Tibial nerve (tissue), 4 donors: ENCODE measurements around the gene MAPK8IP1. TPM values are rescaled to one million over a fixed set of nuclear protein-coding genes. Genes with fewer than 3 reads are reported as not detected.
A peak's percentile ranks its signal among the peaks of the same experiment; 100 is the strongest.

Experiments used
- DNase-seq, 2 donors: peaks; one replicate each; pipeline ENCODE4 v3.0.0-alpha.2; 2019; ENCODE audit warnings: low spot score in 2 of 2
- H3K27ac ChIP-seq, 4 donors: fragments of 200-600 bp; sonication (generic) in 3 of 4; one replicate each; pipeline ENCODE4 v1.5.1; 2017 to 2019; ENCODE audit warnings: mild to moderate bottlenecking in 1 of 4
- H3K27me3 ChIP-seq, 2 donors: fragments of 200-600 bp; sonication (generic) in 1 of 2; one replicate each; pipeline versions ENCODE4 v1.5.1 to v1.6.0; 2017 to 2019
- H3K36me3 ChIP-seq, 3 donors: fragments of 200-600 bp; sonication (generic); one replicate each; pipeline ENCODE4 v1.5.1; 2018 to 2019
- H3K4me1 ChIP-seq, 4 donors: fragments of 200-600 bp; sonication (generic) in 3 of 4; one replicate each; pipeline ENCODE4 v1.5.1; 2017 to 2019
- H3K4me3 ChIP-seq, 4 donors: fragments of 200-600 bp; sonication (generic) in 3 of 4; one replicate each; pipeline ENCODE4 v1.5.1; 2017 to 2019; ENCODE audit warnings: mild to moderate bottlenecking in 1 of 4, moderate library complexity in 1 of 4
- H3K9me3 ChIP-seq, 4 donors: fragments of 200-600 bp; sonication (generic) in 3 of 4; one replicate each; pipeline ENCODE4 v1.5.1; 2017 to 2019
- EP300 ChIP-seq, 2 donors: sonication (generic); formaldehyde crosslinking; IDR thresholded peaks; one replicate each; pipeline ENCODE4 v1.6.1; 2017; ENCODE audit warnings: antibody characterized with exemption in 2 of 2, mild to moderate bottlenecking in 1 of 2
- POLR2A ChIP-seq, 2 donors: fragments of 450-650 bp; IDR thresholded peaks; one replicate each; pipeline ENCODE4 v1.6.1; 2017; ENCODE audit warnings: antibody characterized with exemption in 2 of 2, mild to moderate bottlenecking in 2 of 2, moderate library complexity in 2 of 2
- WGBS, 2 donors: methylation state at CpG; one replicate each; pipeline ENCODE4 v1.1.5; 2018; 5-methylcytosine and 5-hydroxymethylcytosine counted together
- total RNA-seq, 4 donors: library from RNA; depleted of rRNA; stranded (reverse); fragments of >200 nt; gene quantifications; one replicate each; pipeline ENCODE4 v1.1.0, GENCODE V29; 2016
- TF ChIP-seq, protein P1 (sequence below), 5 experiments: fragments of 200-600 bp in 3 of 5; fragments of 450-650 bp in 2 of 5; sonication (generic) in 3 of 5; IDR thresholded peaks; one replicate each; pipeline ENCODE4 v1.5.1; 2016 to 2019; ENCODE audit warnings: antibody characterized with exemption in 5 of 5, mild to moderate bottlenecking in 3 of 5, moderate library complexity in 2 of 5

The MAPK8IP1 gene
- total RNA-seq, 4 donors from 2014 or later = 165 to 298 (median 230) TPM

DNA sequence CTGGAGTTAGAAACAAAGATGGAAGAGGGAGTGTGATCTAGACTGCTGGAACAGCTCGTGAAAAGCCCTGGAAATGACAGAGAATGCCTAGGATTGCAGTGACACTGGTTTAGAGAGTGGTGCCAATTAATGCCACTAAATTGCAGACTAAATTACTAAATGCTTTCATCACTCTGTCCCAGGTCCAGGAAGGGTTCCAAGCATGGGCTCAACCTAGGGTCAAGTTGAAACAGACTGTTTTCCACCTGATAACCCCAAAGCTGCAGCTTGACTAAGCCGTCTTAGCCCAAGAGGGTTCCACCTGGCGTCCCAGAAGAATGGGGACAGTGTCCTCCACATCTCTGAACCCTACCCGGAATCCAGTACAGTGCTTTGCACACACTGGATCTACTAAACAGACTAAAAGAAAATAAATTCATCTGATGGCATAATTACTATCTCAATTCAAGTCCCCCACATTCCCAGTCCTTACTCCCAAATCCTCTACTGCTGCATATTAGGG lies 39.2 kb upstream of the MAPK8IP1 start:
- no peak for TF ChIP-seq EP300 (IDR thresholded peaks at IDR 0.05)
- TF ChIP-seq, protein P1, sequence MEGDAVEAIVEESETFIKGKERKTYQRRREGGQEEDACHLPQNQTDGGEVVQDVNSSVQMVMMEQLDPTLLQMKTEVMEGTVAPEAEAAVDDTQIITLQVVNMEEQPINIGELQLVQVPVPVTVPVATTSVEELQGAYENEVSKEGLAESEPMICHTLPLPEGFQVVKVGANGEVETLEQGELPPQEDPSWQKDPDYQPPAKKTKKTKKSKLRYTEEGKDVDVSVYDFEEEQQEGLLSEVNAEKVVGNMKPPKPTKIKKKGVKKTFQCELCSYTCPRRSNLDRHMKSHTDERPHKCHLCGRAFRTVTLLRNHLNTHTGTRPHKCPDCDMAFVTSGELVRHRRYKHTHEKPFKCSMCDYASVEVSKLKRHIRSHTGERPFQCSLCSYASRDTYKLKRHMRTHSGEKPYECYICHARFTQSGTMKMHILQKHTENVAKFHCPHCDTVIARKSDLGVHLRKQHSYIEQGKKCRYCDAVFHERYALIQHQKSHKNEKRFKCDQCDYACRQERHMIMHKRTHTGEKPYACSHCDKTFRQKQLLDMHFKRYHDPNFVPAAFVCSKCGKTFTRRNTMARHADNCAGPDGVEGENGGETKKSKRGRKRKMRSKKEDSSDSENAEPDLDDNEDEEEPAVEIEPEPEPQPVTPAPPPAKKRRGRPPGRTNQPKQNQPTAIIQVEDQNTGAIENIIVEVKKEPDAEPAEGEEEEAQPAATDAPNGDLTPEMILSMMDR (IDR thresholded peaks at IDR 0.05) = no peak
- 80 to 81% methylated on average over 4 of the region's 4 CpGs for WGBS, 2 donors
- Histone ChIP-seq H3K4me1 (peaks cover 0 to 52% (median 28%) of the 10 kb centered on the region in 4 donors), H3K4me3 (peak overlapping the region in 2 of 4 donors; percentile 68 to 97), H3K27me3 (no peaks in the 10 kb centered on the region), H3K27ac (peak overlapping the region; percentile 85 to 99 (median 90)), H3K9me3 (no peaks in the 10 kb centered on the region), H3K36me3 (no peaks in the 10 kb centered on the region)
- no peak for DNase-seq

GRCh38 chr11:45846974-45847910 lies 38.2 kb upstream of the MAPK8IP1 start, which contains the start of gene CRY2:
TSS of gene CRY2 (plus strand) at chr11:45847475. CDS start at chr11:45847491, 16 bp downstream.
- TF ChIP-seq, protein P1 (IDR thresholded peaks at IDR 0.05) = peak in 1 of 5 experiments; percentile 37
- TF ChIP-seq POLR2A (IDR thresholded peaks at IDR 0.05) (peak; percentile 93 to 98), EP300 (IDR thresholded peaks at IDR 0.05) (peak; percentile 92 to 94)
- Histone ChIP-seq H3K27ac (peak within 1 kb of the TSS; percentile 93 to 99 (median 96)), H3K4me3 (peak within 1 kb of the TSS; percentile 68 to 97 (median 86)), H3K27me3 (no peaks in the 10 kb centered on the region), H3K9me3 (no peaks in the 10 kb centered on the region), H3K4me1 (peaks cover 0 to 62% (median 38%) of the 10 kb centered on the region in 4 donors), H3K36me3 (no peaks in the 10 kb centered on the region)
- 0% methylated on average over 16 to 22 of the region's 75 CpGs for WGBS, 2 donors
- DNase-seq = peak; percentile 99 to 100

DNA sequence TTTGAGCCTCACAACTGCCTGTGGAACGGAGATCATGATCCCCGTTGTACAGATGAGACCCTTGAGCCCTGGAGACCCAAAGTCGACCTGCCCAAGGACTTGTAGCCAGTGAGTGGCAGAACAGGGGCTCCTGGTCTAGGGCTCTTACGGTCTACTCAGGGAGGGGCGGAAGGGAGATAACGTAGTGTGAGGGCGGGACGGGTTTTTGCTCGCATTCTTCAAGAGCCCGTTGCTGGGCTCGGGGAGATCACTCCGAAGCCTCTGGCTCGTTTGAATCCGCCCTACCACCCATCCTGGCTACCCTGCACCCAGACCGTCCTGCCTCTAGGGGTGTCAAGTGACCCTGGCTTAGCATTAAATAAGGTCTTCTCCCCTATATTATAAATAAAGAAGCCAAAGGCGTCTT lies 37.5 kb upstream of the MAPK8IP1 start:
- H3K36me3 ChIP-seq = no peaks in the 10 kb centered on the region
- no peaks in the 10 kb centered on the region for H3K9me3 ChIP-seq
- TF ChIP-seq, protein P1 (IDR thresholded peaks at IDR 0.05) = peak in 2 of 5 experiments; percentile 9 to 13
- TF ChIP-seq POLR2A (IDR thresholded peaks at IDR 0.05) = no peak
- no peak for TF ChIP-seq EP300 (IDR thresholded peaks at IDR 0.05)
- H3K4me3 ChIP-seq = peak overlapping the region; percentile 68 to 97 (median 86)
- peak in 1 of 2 donors; percentile 24 for DNase-seq
- peak overlapping the region; percentile 93 to 99 (median 96) for H3K27ac ChIP-seq
- 1 to 2% methylated on average over 14 to 16 of the region's 16 CpGs for WGBS, 2 donors
- no peaks in the 10 kb centered on the region for H3K27me3 ChIP-seq
- H3K4me1 ChIP-seq = peaks cover 0 to 67% (median 45%) of the 10 kb centered on the region in 4 donors

DNA sequence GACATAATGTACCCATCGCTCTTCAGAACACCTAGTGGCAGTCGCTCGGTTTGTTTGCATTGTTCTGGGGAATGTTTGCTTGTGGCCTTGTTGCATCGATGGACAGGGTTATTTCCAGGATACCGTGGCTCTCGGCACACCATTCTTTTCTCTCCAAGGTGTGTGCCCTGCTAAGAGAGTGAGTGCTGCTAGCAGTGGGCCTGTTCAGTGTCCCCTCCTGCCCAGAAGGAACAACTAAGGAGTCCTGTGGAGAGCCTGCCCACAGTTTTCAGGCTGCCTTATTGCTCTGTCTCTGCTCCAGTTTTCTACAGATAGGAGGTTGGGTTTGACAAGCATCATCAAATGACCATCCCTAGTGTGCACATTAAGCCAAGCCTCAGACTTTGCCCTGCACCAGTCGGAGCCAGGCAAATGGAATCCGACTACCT lies 36.8 kb upstream of the MAPK8IP1 start:
- Histone ChIP-seq H3K9me3 (no peaks in the 10 kb centered on the region), H3K27me3 (no peaks in the 10 kb centered on the region), H3K4me1 (peaks cover 0 to 67% (median 47%) of the 10 kb centered on the region in 4 donors), H3K36me3 (no peaks in the 10 kb centered on the region), H3K4me3 (peak overlapping the region; percentile 12 to 97 (median 75)), H3K27ac (peak overlapping the region; percentile 93 to 99 (median 96))
- no peak for TF ChIP-seq EP300 (IDR thresholded peaks at IDR 0.05)
- TF ChIP-seq POLR2A (IDR thresholded peaks at IDR 0.05) = no peak
- TF ChIP-seq, protein P1 (IDR thresholded peaks at IDR 0.05) = no peak
- no peak for DNase-seq
- 49 to 56% methylated on average over 8 of the region's 8 CpGs for WGBS, 2 donors
